HCT116 (cell line): ENCODE data around the gene OR6N2. TPM values are rescaled to one million over a fixed set of nuclear protein-coding genes. Genes with fewer than 3 reads are reported as not detected.

Source experiments
- ATAC-seq: fragments of 200-7000 bp; cut with Tn5 transposase; 2 replicates; pipeline ENCODE4 v1.9.1; 2020; ENCODE audit warnings: mild to moderate bottlenecking, moderate library complexity
- BruUV-seq: library from RNA; stranded (reverse); fragments of 400-500 nt; replicated peaks from 2 replicates; lab custom pipeline; 2021; lab: Mats Ljungman, UMichigan
- CTCF ChIA-PET: fragments of 300-600 bp; sonication (Branson Sonifier 250); formaldehyde crosslinking; loops from one replicate; lab custom pipeline; 2021; ENCODE audit warnings: antibody characterized with exemption; lab: Charles Lee
- POLR2A ChIA-PET: fragments of 300-600, 350-600 bp; sonication (Branson Sonifier 250); formaldehyde crosslinking; loops from one replicate; lab custom pipeline; 2021; ENCODE audit warnings: antibody characterized with exemption; lab: Charles Lee
- RAD21 ChIA-PET, 2 experiments: fragments of 300-600 bp; sonication (Branson Sonifier 250); formaldehyde crosslinking; loops; one replicate each; lab custom pipeline; 2023; ENCODE audit warnings: low total read pairs in 2 of 2; ENCODE audit not compliant: uncharacterized antibody in 2 of 2, unreplicated experiment in 2 of 2, low non-redundant PET in 1 of 2; lab: Charles Lee
- DNase-seq: peaks from one replicate; pipeline ENCODE4 v3.0.0-alpha.2; 2010; ENCODE audit warnings: low read depth, low spot score
- H2AFZ ChIP-seq: fragments of 200-600 bp; shearing (Covaris generic), sonication (generic); 2 replicates; pipeline ENCODE4 v1.6.1; 2017; ENCODE audit warnings: low read depth, mixed run types, mixed read lengths, antibody characterized with exemption, low read length; ENCODE audit not compliant: poor library complexity, severe bottlenecking
- H3K27ac ChIP-seq: 2 replicates; pipeline ENCODE4 v1.5.1; 2012; ENCODE audit warnings: low read depth, low read length
- H3K27me3 ChIP-seq: fragments of 200-600 bp; sonication (generic); 2 replicates; pipeline ENCODE4 v1.6.1; 2016; ENCODE audit warnings: mixed run types, low read length, mixed read lengths; ENCODE audit not compliant: insufficient read depth
- H3K36me3 ChIP-seq, 2 experiments: fragments of 200-500 bp in 1 of 2; fragments of 200-600 bp in 1 of 2; sonication (Bioruptor generic) in 1 of 2; sonication (generic) in 1 of 2; 2 replicates each; pipeline versions ENCODE4 v1.5.1 to v1.6.1; 2014 to 2016; ENCODE audit warnings: low read length in 2 of 2, inconsistent platforms in 1 of 2, mixed read lengths in 1 of 2, mixed run types in 1 of 2; ENCODE audit not compliant: insufficient read depth in 2 of 2, control insufficient read depth in 1 of 2
- H3K4me1 ChIP-seq, 2 experiments: fragments of 200-600 bp in 1 of 2; sonication (generic) in 1 of 2; 2 replicates each; pipeline versions ENCODE4 v1.5.1 to v1.6.1; 2012 to 2017; ENCODE audit warnings: low read length in 2 of 2, inconsistent platforms in 1 of 2, mild to moderate bottlenecking in 1 of 2, mixed read lengths in 1 of 2, mixed run types in 1 of 2, moderate library complexity in 1 of 2; ENCODE audit not compliant: insufficient read depth in 2 of 2, control insufficient read depth in 1 of 2
- H3K4me2 ChIP-seq: fragments of 200-600 bp; sonication (generic); 2 replicates; pipeline ENCODE4 v1.6.1; 2017; ENCODE audit warnings: mixed run types, low read length, mixed read lengths
- H3K4me3 ChIP-seq, 2 experiments: fragments of 200-600 bp in 1 of 2; sonication (generic) in 1 of 2; replicated peaks in 1 of 2; 2 replicates each; pipeline ENCODE4 v1.5.1; 2011 to 2016; ENCODE audit warnings: low read length in 2 of 2, control low read depth in 1 of 2, low read depth in 1 of 2, mild to moderate bottlenecking in 1 of 2, mixed read lengths in 1 of 2, mixed run types in 1 of 2
- H3K79me2 ChIP-seq: fragments of 200-600 bp; sonication (generic); 2 replicates; pipeline ENCODE4 v1.6.1; 2017; ENCODE audit warnings: mild to moderate bottlenecking, mixed run types, low read length, moderate library complexity, mixed read lengths; ENCODE audit not compliant: insufficient read depth
- H3K9ac ChIP-seq: fragments of 200-600 bp; sonication (generic); 2 replicates; pipeline ENCODE4 v1.6.1; 2016; ENCODE audit warnings: low read length, mixed read lengths
- H3K9me2 ChIP-seq: fragments of 200-600 bp; sonication (generic), shearing (Covaris generic); 2 replicates; pipeline ENCODE4 v1.6.1; 2017; ENCODE audit warnings: mixed run types, mild to moderate bottlenecking, moderate library complexity; ENCODE audit not compliant: insufficient read depth
- H3K9me3 ChIP-seq, 2 experiments: fragments of 200-500 bp in 1 of 2; fragments of 200-600 bp in 1 of 2; sonication (Bioruptor generic) in 1 of 2; sonication (generic) in 1 of 2; 2 replicates each; pipeline ENCODE4 v1.6.1; 2014 to 2017; ENCODE audit warnings: low read length in 2 of 2, mixed read lengths in 2 of 2, inconsistent platforms in 1 of 2, low read depth in 1 of 2, mild to moderate bottlenecking in 1 of 2, mixed run types in 1 of 2, moderate library complexity in 1 of 2; ENCODE audit not compliant: control insufficient read depth in 1 of 2, insufficient read depth in 1 of 2
- H4K20me1 ChIP-seq: fragments of 200-600 bp; sonication (generic), shearing (Covaris generic); 2 replicates; pipeline ENCODE4 v1.6.1; 2017; ENCODE audit warnings: mixed run types, mild to moderate bottlenecking, moderate library complexity; ENCODE audit not compliant: insufficient read depth
- CEBPB ChIP-seq: IDR thresholded peaks from 2 replicates; pipeline ENCODE4 v1.6.1; 2012; ENCODE audit warnings: low read depth
- ELF1 ChIP-seq: IDR thresholded peaks from 2 replicates; pipeline ENCODE4 v1.6.1; 2012; ENCODE audit warnings: low read depth, borderline replicate concordance
- EZH2phosphoT487 ChIP-seq: fragments of 200-600 bp; IDR thresholded peaks from 2 replicates; pipeline ENCODE4 v1.6.1; 2018; ENCODE audit warnings: antibody characterized with exemption, borderline replicate concordance
- JUND ChIP-seq: IDR thresholded peaks from 2 replicates; pipeline ENCODE4 v1.6.1; 2012
- REST ChIP-seq: IDR thresholded peaks from 2 replicates; pipeline ENCODE4 v1.6.1; 2012; ENCODE audit warnings: low read depth
- SP1 ChIP-seq: IDR thresholded peaks from 2 replicates; pipeline ENCODE4 v1.6.1; 2012; ENCODE audit warnings: low read depth
- YY1 ChIP-seq: IDR thresholded peaks from 2 replicates; pipeline ENCODE4 v1.6.1; 2011; ENCODE audit warnings: low read length, low read depth, moderate library complexity, mild to moderate bottlenecking; ENCODE audit not compliant: insufficient replicate concordance; ENCODE audit errors: extremely low read depth
- ZFX ChIP-seq: fragments of 450-650 bp; IDR thresholded peaks from 2 replicates; pipeline ENCODE4 v1.6.1; 2017
- ZNF274 ChIP-seq: fragments of 200-500 bp; sonication (Bioruptor generic); IDR thresholded peaks from 2 replicates; pipeline ENCODE4 v1.6.1; 2014; ENCODE audit warnings: mild to moderate bottlenecking, low read depth, low read length, inconsistent platforms
- intact Hi-C: fragments of 100-400 bp; cut with micrococcal nuclease; formaldehyde crosslinking; loops from 2 replicates; pipeline ENCODE4 v1.10.0; 2022
- total RNA-seq: library from RNA; stranded (reverse); gene quantifications from one replicate; pipeline ENCODE4 v1.2.1, GENCODE V29; 2021; ENCODE audit not compliant: unreplicated experiment
- TF ChIP-seq, protein P1 (sequence below), 3 experiments: fragments of 200-600 bp in 1 of 3; sonication (generic) in 1 of 3; IDR thresholded peaks in 2 of 3; conservative IDR thresholded peaks in 1 of 3; 2 replicates each; pipeline ENCODE4 v1.5.1; 2012 to 2017; ENCODE audit warnings: low read depth in 2 of 3, low read length in 2 of 3, antibody characterized with exemption in 1 of 3, borderline replicate concordance in 1 of 3, control low read depth in 1 of 3, mild to moderate bottlenecking in 1 of 3, mixed read lengths in 1 of 3, mixed run types in 1 of 3, moderate library complexity in 1 of 3; ENCODE audit not compliant: insufficient read depth in 1 of 3

The OR6N2 gene
- total RNA-seq, 1 experiment from 2014 or later, result not detected

GRCh38 chr1:158793604-158794003 lies 12.6 kb upstream of the OR6N2 start:
- Histone ChIP-seq H3K9ac (no peak overlapping the region), H3K27ac (no peak overlapping the region), H3K9me2 (no peaks in the 10 kb centered on the region), H3K4me3 (no peak overlapping the region), H3K4me2 (no peak overlapping the region), H3K9me3 (peaks cover 0 to 8% of the 10 kb centered on the region in 2 experiments; a peak in 1 of 4 replicates), H3K4me1 (no peaks in the 10 kb centered on the region), H3K27me3 (no peaks in the 10 kb centered on the region), H3K79me2 (no peaks in the 10 kb centered on the region), H2AFZ (no peak overlapping the region), H4K20me1 (no peaks in the 10 kb centered on the region), H3K36me3 (no peaks in the 10 kb centered on the region)
- ChIA-PET RAD21 (no interaction called here), CTCF (no interaction called here), POLR2A (no interaction called here)
- DNase-seq (no peak), ATAC-seq (no peak)
- intact Hi-C loops, result no loop called here
- no TSS peak for BruUV-seq
- no peak for TF ChIP-seq ZNF274
- TF ChIP-seq, protein P1, sequence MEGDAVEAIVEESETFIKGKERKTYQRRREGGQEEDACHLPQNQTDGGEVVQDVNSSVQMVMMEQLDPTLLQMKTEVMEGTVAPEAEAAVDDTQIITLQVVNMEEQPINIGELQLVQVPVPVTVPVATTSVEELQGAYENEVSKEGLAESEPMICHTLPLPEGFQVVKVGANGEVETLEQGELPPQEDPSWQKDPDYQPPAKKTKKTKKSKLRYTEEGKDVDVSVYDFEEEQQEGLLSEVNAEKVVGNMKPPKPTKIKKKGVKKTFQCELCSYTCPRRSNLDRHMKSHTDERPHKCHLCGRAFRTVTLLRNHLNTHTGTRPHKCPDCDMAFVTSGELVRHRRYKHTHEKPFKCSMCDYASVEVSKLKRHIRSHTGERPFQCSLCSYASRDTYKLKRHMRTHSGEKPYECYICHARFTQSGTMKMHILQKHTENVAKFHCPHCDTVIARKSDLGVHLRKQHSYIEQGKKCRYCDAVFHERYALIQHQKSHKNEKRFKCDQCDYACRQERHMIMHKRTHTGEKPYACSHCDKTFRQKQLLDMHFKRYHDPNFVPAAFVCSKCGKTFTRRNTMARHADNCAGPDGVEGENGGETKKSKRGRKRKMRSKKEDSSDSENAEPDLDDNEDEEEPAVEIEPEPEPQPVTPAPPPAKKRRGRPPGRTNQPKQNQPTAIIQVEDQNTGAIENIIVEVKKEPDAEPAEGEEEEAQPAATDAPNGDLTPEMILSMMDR (IDR thresholded peaks at IDR 0.05 in 2 of 3, conservative IDR thresholded peaks at IDR 0.05 in 1 of 3; ENCODE audit: borderline replicate concordance in 1 of 3, insufficient read depth in 1 of 3, low read depth in 2 of 3, low read length in 2 of 3), result peak in 2 of 3 experiments; percentile 14 to 25; a peak in 3 of 6 replicates

DNA sequence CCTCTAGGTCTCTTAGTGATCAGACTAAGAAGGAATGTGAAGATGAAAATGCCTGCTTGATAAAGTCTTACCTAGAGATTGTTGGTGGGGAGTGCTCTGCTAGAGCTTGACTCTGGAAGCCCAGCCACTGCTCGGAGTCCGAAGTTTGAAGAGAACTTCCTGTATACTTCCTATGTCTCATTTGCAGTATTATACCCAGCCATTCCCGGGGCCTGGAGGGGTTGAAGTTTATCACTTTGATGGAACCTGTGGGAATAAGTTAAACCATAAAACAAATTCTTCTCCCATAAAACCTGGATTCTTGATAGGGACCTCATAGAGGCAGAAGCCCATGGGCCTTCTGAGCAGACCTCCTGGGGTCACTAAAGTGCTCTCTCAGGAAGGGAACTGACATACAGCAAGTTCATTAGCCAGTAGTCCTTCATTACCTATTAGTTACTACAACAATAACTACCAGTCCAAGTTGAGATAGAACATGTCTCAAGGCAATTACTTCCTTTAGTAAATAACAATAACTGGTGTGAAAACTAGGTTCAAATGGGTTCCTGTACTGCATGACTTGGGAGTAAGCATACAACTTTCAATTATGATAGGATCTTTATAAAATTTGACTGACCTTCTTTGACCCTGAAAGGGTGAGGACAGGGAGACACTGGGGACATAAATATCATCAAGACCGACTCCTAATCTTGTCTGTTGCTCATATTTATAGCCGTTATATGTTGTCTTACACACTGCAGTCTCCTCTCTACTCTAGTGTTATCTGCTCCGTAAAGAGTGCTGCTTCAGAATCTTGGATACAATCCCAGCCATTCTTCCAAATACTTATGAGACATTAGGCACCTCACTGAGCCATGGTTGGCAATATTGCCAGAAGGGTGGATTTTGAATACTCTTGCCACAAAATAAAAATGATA lies 8.8 kb downstream of the OR6N2 start, which contains the start of gene OR6N1:
Gene OR6N1 (minus strand): TSS at position 246 of the 917 bp plus-strand sequence. CDS start 5,513 bp downstream, outside the sequence.
- CTCF ChIA-PET, result no interaction called here
- ATAC-seq, result no peak
- TF ChIP-seq ELF1 (no peak), YY1 (no peak), ZNF274 (no peak), ZFX (no peak), REST (no peak), SP1 (no peak), EZH2phosphoT487 (no peak), CEBPB (no peak), JUND (no peak)
- TF ChIP-seq, all 23 proteins: peak for 0
- H4K20me1 ChIP-seq, result no peaks in the 10 kb centered on the region
- H3K36me3 ChIP-seq, result no peaks in the 10 kb centered on the region
- no peak within 1 kb of the TSS for H3K9ac ChIP-seq
- H3K4me2 ChIP-seq, result no peak within 1 kb of the TSS
- H3K27ac ChIP-seq, result no peak within 1 kb of the TSS
- POLR2A ChIA-PET, result no interaction called here
- no peaks in the 10 kb centered on the region for H3K79me2 ChIP-seq
- intact Hi-C loops, result no loop called here
- H2AFZ ChIP-seq, result no peak within 1 kb of the TSS
- H3K9me2 ChIP-seq, result no peaks in the 10 kb centered on the region
- no peaks in the 10 kb centered on the region for H3K27me3 ChIP-seq
- BruUV-seq, result no TSS peak
- no peak within 1 kb of the TSS for H3K4me3 ChIP-seq
- RAD21 ChIA-PET, result no interaction called here
- no peak for DNase-seq
- H3K9me3 ChIP-seq, result no peaks in the 10 kb centered on the region
- H3K4me1 ChIP-seq, result no peaks in the 10 kb centered on the region
